CD4-positive, alpha-beta T cell treated with Interleukin-15 for 4 hours (primary cell): ENCODE results near the gene WWP2.
A peak's percentile ranks its signal among the peaks of the same experiment; 100 is the strongest.
"Not testable (repeated sequence)": the region's sequence is repeated elsewhere in the genome, so short reads cannot be mapped to it uniquely, and the experiment has no call there.

Experiments
- DNase-seq: peaks from one replicate; pipeline ENCODE4 v3.0.0-alpha.2; 2020; ENCODE audit warnings: low spot score

WWP2 gene

DNA sequence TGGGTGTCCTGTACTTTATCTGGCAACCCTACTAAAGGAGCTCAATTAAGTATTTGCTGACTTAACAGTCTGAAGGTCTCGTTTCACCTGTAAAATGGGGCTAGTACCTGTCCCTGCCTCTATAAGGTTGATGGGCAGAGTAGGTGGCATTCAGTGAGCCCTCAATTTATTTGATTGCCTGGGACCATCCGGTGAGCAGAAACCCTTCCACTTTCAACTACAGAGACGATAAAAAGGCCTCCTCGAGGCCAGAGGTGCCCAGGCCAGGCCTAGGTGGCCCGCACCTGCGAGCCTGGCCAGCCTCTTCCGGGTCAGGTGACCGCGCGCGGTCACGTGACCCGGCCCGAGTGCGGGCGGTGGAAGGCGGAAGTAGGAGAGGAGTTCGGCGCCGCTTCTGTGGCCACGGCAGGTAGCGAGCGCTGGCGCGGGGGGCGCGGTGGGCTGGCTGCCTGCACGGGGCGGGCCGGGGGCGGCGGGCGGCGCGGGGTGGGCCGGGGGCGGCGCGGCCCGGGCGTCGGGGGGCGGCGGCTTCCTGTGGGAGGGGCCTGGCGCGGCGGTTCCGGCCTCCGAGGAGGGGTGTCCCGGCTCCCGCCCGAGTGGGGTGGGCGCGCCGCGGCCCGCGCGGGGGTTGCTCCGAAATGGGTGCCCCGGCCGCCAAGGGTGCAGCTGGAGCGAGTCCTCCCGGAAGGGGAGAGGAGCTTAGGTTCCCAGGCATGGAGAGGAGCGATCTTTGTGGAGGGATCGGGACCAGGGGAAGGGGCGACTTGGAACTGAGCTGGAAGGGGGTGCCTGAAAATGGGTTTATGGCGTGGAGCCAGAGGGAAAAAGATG, at the start of gene WWP2:
Gene WWP2 (plus strand): TSS at position 350 of the 831 bp plus-strand sequence. CDS start 24,679 bp downstream, outside the sequence.
- DNase-seq: peak; percentile 73

- DNase-seq: no peak
Observed at GRCh38 chr16:69712914-69713581, 49.1 kb upstream of the WWP2 start.

DNA sequence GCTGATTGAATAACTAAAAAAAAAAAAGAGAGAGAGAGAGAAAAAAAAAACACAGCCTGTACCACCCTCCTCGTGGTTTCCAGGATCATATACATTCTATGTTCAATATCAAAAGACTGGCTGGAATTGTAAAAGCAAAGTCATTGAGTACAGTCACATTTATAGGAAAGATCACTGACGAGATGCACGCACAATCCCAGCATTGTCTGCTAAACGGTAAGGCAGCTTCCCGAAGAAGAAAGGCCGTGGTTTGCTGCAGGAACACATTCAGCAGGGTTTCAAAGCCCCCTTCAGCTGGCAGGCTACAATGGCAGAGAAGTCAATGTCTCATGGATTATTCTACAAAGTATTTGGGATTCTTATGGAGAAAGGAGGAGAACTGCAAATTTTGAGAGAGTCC, 45.1 kb upstream of the WWP2 start:
- DNase-seq: no peak

GRCh38 chr16:69718111-69718764, 43.9 kb upstream of the WWP2 start:
- DNase-seq: no peak

- DNase-seq: no peak
Observed at GRCh38 chr16:69720822-69721430, 41.2 kb upstream of the WWP2 start.

- DNase-seq: no peak
Observed at GRCh38 chr16:69721441-69721957, 40.6 kb upstream of the WWP2 start.

DNA sequence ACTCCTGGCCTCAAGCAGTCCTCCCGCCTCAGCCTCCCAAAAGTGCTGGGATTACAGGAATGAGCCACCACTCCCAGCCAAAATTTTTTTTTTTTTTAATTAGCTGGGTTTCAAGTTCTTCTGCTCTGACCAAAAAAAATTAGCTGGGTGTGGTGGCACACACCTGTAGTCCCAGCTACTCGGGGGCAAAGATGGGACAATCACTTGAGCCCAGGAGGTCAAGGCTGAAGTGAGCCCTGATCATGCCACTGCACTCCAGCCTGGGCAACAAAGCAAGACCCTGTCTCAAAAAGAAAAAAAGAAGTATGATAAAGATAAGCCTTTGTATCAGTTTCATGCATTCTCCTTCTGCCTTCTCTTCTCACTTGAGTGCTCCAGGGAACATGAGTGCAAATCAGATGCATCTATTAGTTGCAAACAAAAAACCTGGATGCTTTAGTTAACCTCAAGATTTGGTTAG, 37.7 kb upstream of the WWP2 start:
- no peak for DNase-seq

DNA sequence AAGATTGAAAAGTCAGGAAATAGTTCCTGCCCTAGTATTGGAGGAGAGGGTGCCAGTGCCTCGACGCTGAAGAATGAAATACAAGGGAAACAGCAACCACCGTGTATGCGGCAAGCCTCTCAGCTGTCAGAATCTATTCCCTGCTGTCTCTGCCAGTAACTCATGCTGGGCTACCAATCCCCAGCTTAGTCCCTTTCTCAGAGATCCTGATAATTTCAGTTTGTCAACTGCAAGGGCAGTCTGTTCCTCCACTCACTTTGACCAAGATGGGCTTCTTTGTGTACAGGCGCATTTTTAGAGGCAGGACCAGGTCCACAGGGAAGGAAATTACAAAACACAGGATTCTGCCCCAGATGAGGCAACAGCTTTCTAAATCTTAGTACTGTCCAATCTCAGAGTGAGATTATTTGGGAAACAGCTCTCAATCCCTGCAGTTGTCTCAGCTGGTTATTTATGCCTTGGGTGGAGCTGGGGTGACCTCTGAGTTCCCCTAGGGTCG, 37.1 kb upstream of the WWP2 start:
- no peak for DNase-seq

- no peak for DNase-seq
Observed at GRCh38 chr16:69725480-69726312, 36.4 kb upstream of the WWP2 start.

GRCh38 chr16:69726313-69727060, 35.6 kb upstream of the WWP2 start, which contains the start of gene NQO1:
Gene NQO1, minus strand, starts transcription at chr16:69726560. Its CDS starts 121 bp downstream, at chr16:69726439.
- peak; percentile 89 for DNase-seq

- no peak for DNase-seq
Observed at GRCh38 chr16:69727916-69728270, 34.2 kb upstream of the WWP2 start.

GRCh38 chr16:69729030-69729429, 33.1 kb upstream of the WWP2 start:
- not testable (repeated sequence) for DNase-seq

DNA sequence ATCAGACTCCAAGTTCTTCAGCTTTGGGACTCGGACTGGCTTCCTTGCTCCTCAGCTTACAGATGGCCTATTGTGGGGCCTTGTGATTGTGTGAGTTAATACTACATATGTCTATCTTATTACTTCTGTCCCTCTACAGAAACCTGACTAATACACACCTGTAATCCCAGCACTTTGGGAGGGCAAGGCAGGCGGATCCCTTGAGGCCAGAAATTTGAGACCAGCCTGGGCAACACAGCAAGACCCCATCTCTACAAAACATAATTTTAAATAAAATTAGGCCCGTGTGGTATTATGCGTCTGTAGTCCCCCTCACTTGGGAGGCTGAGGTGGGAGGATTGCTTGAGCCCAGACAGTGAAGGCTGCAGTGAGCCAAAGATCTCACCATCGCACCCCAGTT, 30.9 kb upstream of the WWP2 start:
- DNase-seq: not testable (repeated sequence)

DNA sequence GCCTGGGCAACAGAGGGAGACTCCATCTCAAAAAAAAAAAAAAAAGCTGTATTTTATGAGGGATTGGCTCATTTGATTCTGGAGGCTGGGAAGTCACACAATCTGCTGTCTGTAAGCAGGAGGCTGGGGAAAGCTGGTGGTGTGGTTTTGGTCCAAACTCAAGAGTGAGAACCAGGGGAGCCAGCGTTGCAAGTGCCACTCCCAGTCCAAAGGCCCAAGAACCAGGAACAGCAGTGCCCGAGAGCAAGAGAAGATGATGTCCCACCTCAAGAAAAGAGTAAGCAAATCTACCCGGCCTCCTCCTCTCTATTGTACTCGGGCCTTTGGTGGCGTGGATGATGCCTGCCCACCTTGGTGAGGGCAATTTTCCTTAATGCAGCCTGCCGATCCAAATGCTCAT, 30.0 kb upstream of the WWP2 start:
- no peak for DNase-seq

GRCh38 chr16:69741519-69741918, 20.6 kb upstream of the WWP2 start:
- no peak for DNase-seq

- DNase-seq: no peak
Observed at GRCh38 chr16:69741951-69742904, 19.9 kb upstream of the WWP2 start.

- DNase-seq: no peak
Observed at GRCh38 chr16:69744363-69745231, 17.5 kb upstream of the WWP2 start.

- no peak for DNase-seq
Observed at GRCh38 chr16:69745232-69745612, 16.9 kb upstream of the WWP2 start.
